Measurements from ENCODE around the gene DOCK1. TPM values are rescaled to one million over a fixed set of nuclear protein-coding genes. Genes with fewer than 3 reads are reported as not detected.

Gene DOCK1
- polyA plus RNA-seq, 1 donor from 2014 or later = 2.7 TPM

- no peak overlapping the region for H3K9ac ChIP-seq (ENCODE audit: low read length)
- TF ChIP-seq TAF1 (IDR thresholded peaks at IDR 0.05; ENCODE audit: low read depth) (no peak), SMC3 (conservative IDR thresholded peaks at IDR 0.05; ENCODE audit: poor library complexity) (no peak), EP300 (conservative IDR thresholded peaks at IDR 0.05; ENCODE audit: poor library complexity, severe bottlenecking) (no peak), CTCF (IDR thresholded peaks at IDR 0.05; ENCODE audit: poor library complexity, severe bottlenecking) (no peak), REST (IDR thresholded peaks at IDR 0.05; ENCODE audit: borderline replicate concordance) (no peak), RAD21 (conservative IDR thresholded peaks at IDR 0.05) (no peak), EZH2 (IDR thresholded peaks at IDR 0.05; ENCODE audit: borderline replicate concordance, insufficient read depth, low read length, poor library complexity, severe bottlenecking) (no peak), MXI1 (conservative IDR thresholded peaks at IDR 0.05; ENCODE audit: poor library complexity, severe bottlenecking) (no peak), POLR2AphosphoS5 (IDR thresholded peaks at IDR 0.05) (no peak)
- H3F3A ChIP-seq (ENCODE audit: insufficient read depth, low read length, poor library complexity, severe bottlenecking) = no peaks in the 10 kb centered on the region
- H3K27me3 ChIP-seq (ENCODE audit: insufficient read depth, low read depth, low read length) = no peaks in the 10 kb centered on the region
- H2AFZ ChIP-seq (ENCODE audit: low read depth, low read length) = no peak overlapping the region
- H3K36me3 ChIP-seq (ENCODE audit: insufficient read depth, low read length) = no peaks in the 10 kb centered on the region
- H3K4me2 ChIP-seq (ENCODE audit: low read length) = no peak overlapping the region
- no peak overlapping the region for H3K4me3 ChIP-seq (ENCODE audit: low read length)
- no peaks in the 10 kb centered on the region for H3K79me2 ChIP-seq (replicated peaks; ENCODE audit: insufficient read depth, low read length)
- H4K20me1 ChIP-seq (ENCODE audit: insufficient read depth) = no peaks in the 10 kb centered on the region
- H3K27ac ChIP-seq (ENCODE audit: low read length) = no peak overlapping the region
- no peaks in the 10 kb centered on the region for H3K9me3 ChIP-seq (ENCODE audit: low read length)
- no peaks in the 10 kb centered on the region for H3K9me2 ChIP-seq (ENCODE audit: insufficient read depth, low read length)
These were observed 244.4 kb downstream of the DOCK1 start for GRCh38 chr10:127149501-127150081.

- H3K36me3 ChIP-seq (ENCODE audit: insufficient read depth, low read length) = no peaks in the 10 kb centered on the region
- no peaks in the 10 kb centered on the region for H3F3A ChIP-seq (ENCODE audit: insufficient read depth, low read length, poor library complexity, severe bottlenecking)
- H3K4me2 ChIP-seq (ENCODE audit: low read length) = no peak overlapping the region
- no peak for TF ChIP-seq EP300 (conservative IDR thresholded peaks at IDR 0.05; ENCODE audit: poor library complexity, severe bottlenecking)
- no peak for TF ChIP-seq SMC3 (conservative IDR thresholded peaks at IDR 0.05; ENCODE audit: poor library complexity)
- no peak for TF ChIP-seq MXI1 (conservative IDR thresholded peaks at IDR 0.05; ENCODE audit: poor library complexity, severe bottlenecking)
- TF ChIP-seq TAF1 (IDR thresholded peaks at IDR 0.05; ENCODE audit: low read depth) = no peak
- no peak for TF ChIP-seq RAD21 (conservative IDR thresholded peaks at IDR 0.05)
- no peak for TF ChIP-seq EZH2 (IDR thresholded peaks at IDR 0.05; ENCODE audit: borderline replicate concordance, insufficient read depth, low read length, poor library complexity, severe bottlenecking)
- no peak for TF ChIP-seq CTCF (IDR thresholded peaks at IDR 0.05; ENCODE audit: poor library complexity, severe bottlenecking)
- TF ChIP-seq REST (IDR thresholded peaks at IDR 0.05; ENCODE audit: borderline replicate concordance) = no peak
- H3K9me2 ChIP-seq (ENCODE audit: insufficient read depth, low read length) = no peaks in the 10 kb centered on the region
- H3K9me3 ChIP-seq (ENCODE audit: low read length) = no peaks in the 10 kb centered on the region
- no peak overlapping the region for H2AFZ ChIP-seq (ENCODE audit: low read depth, low read length)
- H3K27ac ChIP-seq (ENCODE audit: low read length) = no peak overlapping the region
- no peak overlapping the region for H3K9ac ChIP-seq (ENCODE audit: low read length)
- no peak overlapping the region for H3K4me3 ChIP-seq (ENCODE audit: low read length)
- H4K20me1 ChIP-seq (ENCODE audit: insufficient read depth) = no peaks in the 10 kb centered on the region
- H3K79me2 ChIP-seq (replicated peaks; ENCODE audit: insufficient read depth, low read length) = no peaks in the 10 kb centered on the region
- H3K27me3 ChIP-seq (ENCODE audit: insufficient read depth, low read depth, low read length) = no peaks in the 10 kb centered on the region
These were observed 244.9 kb downstream of the DOCK1 start for GRCh38 chr10:127150136-127150535.

Data from neural cell (in vitro differentiated cells).